Activated CD4-positive, CD25-positive, alpha-beta regulatory T cell treated with anti-CD3 and anti-CD28 coated beads, Interleukin-2, amount 50 U/mL, for 24 hours (primary cell): ENCODE data around the gene RSU1.

Source experiments
- ATAC-seq, 2 donors: fragments of 150-1000 bp; cut with Tn5 transposase; one replicate each; pipeline ENCODE4 v1.10.0; 2021; ENCODE audit warnings: mild to moderate bottlenecking in 1 of 2, moderate library complexity in 1 of 2

Gene RSU1

DNA sequence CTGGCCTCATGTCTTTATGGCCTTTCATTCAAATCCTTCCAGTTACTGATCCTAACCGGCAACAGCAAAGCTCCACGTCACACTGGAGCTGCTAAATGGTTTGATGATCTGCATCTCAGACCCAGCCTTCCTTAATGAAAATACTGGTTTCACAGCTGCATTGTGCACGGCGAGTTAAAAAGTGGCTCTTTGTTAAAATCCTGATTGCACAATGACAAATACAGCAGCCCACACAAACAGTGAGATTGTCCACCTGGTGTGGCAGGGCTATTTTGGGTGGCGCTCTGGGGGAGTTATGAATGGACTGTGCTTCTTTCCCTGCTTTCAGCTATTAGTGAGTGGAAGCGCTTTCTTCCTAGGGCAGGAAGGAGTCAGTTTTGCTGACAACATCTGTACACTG, 232.1 kb downstream of the RSU1 start:
- ATAC-seq, result no peak

DNA sequence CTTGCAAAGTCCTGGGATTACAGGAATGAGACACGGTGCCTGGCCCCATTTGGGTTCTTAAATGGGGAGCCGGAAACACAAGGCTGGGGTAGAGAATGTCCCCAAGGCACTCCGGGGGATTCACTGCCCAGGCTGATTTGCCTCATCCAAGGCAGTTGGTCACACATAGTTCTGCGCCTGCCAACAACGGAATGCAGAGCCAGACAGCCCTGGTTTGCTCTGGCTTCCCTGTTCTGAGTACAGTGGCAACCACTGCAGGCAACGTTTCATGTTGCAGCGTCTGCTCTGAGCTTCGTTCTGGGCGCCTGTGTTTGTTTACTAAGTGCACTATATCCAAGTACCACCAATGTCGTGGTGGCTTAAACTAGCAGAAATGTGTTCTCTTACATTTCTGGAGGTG, 233.8 kb downstream of the RSU1 start:
- no peak for ATAC-seq

DNA sequence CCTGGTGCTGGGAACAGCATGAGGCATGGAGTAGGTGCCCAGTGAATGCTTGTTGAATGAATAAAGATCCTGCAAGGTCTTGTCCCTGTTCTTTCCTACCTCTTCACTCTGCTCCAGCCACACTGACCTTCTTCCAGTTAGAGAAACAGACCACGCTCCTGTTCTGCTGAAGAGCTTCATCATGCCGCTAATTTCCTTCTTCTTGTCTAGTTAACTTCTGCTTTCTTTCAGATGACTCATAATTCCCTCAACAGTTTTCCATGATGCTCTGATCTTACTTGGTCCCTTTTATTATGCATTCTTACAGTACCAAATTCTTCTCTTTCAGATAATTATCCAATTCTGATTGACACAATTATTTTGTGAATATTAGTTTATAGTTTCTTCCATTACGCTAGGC, 236.0 kb downstream of the RSU1 start:
- ATAC-seq, result no peak

GRCh38 chr10:16570731-16571130, 246.5 kb downstream of the RSU1 start:
- ATAC-seq, result peak; percentile 48 to 49

- ATAC-seq, result no peak
Measured at GRCh38 chr10:16566202-16566805, 250.9 kb downstream of the RSU1 start.

DNA sequence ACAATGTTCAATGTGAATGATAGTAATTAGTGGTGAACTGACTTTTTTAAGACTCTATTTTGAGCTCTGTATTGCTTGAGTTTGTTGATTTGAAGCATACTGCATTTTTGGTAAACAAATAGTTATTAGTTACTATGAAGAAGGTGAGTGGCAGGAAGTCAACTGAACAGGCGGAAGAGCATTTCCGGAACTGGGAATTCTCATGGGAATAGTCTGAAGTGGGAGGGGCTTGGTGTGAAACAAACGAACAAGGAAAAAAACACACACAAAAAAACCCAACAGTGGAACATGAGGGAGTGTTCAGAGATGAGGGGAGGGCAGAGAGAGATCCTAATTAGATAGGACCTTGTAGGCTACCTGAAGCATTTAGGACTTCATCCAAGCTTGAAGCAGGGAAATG, 251.6 kb downstream of the RSU1 start:
- ATAC-seq, result no peak

DNA sequence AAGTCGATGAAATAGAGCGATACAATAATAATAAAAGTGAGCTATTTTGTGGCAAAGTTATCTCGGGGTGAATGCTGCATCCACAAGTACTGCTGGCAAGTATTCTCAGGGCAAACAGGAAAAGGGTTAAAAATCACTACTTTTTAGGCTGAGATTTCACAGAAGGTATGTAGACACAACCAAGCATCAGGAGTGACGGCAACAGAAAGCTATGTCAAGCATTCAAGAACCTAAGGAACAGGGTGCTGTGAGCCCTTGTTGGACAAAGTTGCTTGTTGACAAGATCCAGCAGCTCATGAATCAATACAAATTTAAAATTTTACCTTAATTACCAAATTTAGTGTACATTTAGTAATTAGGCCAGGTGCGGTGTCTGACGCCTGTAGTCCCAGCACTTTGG, 254.3 kb downstream of the RSU1 start:
- ATAC-seq, result no peak

GRCh38 chr10:16559236-16559773, 257.9 kb downstream of the RSU1 start:
- no peak for ATAC-seq

DNA sequence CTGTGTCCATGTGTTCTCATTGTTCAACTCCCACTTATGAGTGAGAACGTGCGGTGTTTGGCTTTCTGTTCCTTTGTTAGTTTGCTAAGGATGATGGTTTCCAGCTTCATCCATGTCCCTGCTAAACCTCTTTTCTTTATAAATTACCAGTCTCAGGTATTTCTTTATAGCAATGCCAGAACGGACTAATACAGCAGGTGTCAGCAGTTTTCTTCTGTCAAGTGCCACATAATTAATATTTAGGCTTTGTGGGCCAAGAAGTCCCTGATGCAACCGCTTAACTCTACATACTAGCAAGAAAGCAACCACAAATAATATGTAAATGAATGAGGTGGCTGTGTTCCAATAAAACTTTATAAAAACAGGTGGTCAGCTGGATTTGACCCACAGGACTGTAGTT, 269.3 kb downstream of the RSU1 start:
- ATAC-seq, result no peak

- no peak for ATAC-seq
Measured at GRCh38 chr10:16545116-16545736, 272.0 kb downstream of the RSU1 start.

- no peak for ATAC-seq
Measured at GRCh38 chr10:16544591-16544990, 272.6 kb downstream of the RSU1 start.

DNA sequence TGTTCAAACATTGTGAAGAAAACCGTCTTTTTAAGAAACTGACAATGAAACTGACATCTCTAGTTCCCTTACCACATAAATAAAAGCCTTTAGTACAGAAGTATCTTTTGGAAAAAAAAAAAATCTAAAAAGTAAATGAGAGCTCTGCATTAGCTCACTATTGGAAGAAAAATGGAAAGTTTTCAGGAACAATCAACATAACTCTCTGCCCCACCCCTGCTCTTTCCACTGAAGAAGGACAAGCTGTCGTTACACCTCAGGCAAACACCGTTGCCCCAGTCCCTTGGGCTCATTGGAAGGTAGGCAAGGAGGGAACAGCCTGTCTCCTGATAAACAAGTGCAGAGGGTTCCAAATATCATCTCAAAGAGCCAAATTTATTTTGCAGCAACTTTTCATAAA, 273.1 kb downstream of the RSU1 start:
- ATAC-seq, result no peak
